GM18519 (cell line): ENCODE measurements around the gene PDZRN4.
"Not testable (repeated sequence)": the region's sequence is repeated elsewhere in the genome, so short reads cannot be mapped to it uniquely, and the experiment has no call there.

ENCODE experiments used
- ATAC-seq: cut with Tn5 transposase; IDR thresholded peaks from one replicate; pipeline ENCODE4 v1.9.1; 2021; ENCODE audit warnings: mild to moderate bottlenecking, moderate library complexity; ENCODE audit not compliant: unreplicated experiment, low FRiP score

Gene PDZRN4

GRCh38 chr12:41277946-41278267 lies 89.8 kb downstream of the PDZRN4 start:
- no peak for ATAC-seq

GRCh38 chr12:41280341-41281095 lies 92.4 kb downstream of the PDZRN4 start:
- ATAC-seq: not testable (repeated sequence)

- not testable (repeated sequence) for ATAC-seq
Measured at GRCh38 chr12:41285470-41285869, 97.3 kb downstream of the PDZRN4 start.

GRCh38 chr12:41286426-41286825 lies 98.3 kb downstream of the PDZRN4 start:
- no peak for ATAC-seq

GRCh38 chr12:41287500-41288141 lies 99.5 kb downstream of the PDZRN4 start:
- peak; percentile 59 for ATAC-seq

GRCh38 chr12:41288142-41288811 lies 100.2 kb downstream of the PDZRN4 start:
- ATAC-seq: no peak

- ATAC-seq: no peak
Measured at GRCh38 chr12:41289501-41289900, 101.4 kb downstream of the PDZRN4 start.

- ATAC-seq: no peak
Measured at GRCh38 chr12:41293011-41293410, 104.9 kb downstream of the PDZRN4 start.

- ATAC-seq: no peak
Measured at GRCh38 chr12:41293461-41293860, 105.3 kb downstream of the PDZRN4 start.

- no peak for ATAC-seq
Measured at GRCh38 chr12:41302979-41303403, 114.9 kb downstream of the PDZRN4 start.

- no peak for ATAC-seq
Measured at GRCh38 chr12:41304526-41304925, 116.4 kb downstream of the PDZRN4 start.

GRCh38 chr12:41310367-41310766 lies 122.2 kb downstream of the PDZRN4 start:
- no peak for ATAC-seq

GRCh38 chr12:41311883-41312282 lies 123.8 kb downstream of the PDZRN4 start:
- ATAC-seq: no peak

GRCh38 chr12:41312451-41312850 lies 124.3 kb downstream of the PDZRN4 start:
- not testable (repeated sequence) for ATAC-seq

GRCh38 chr12:41325336-41325735 lies 137.2 kb downstream of the PDZRN4 start:
- ATAC-seq: no peak

- ATAC-seq: no peak
Measured at GRCh38 chr12:41327096-41327895, 139.2 kb downstream of the PDZRN4 start.

- no peak for ATAC-seq
Measured at GRCh38 chr12:41333974-41334373, 145.9 kb downstream of the PDZRN4 start.

- ATAC-seq: no peak
Measured at GRCh38 chr12:41334390-41334789, 146.3 kb downstream of the PDZRN4 start.

GRCh38 chr12:41336041-41336549 lies 148.0 kb downstream of the PDZRN4 start:
- ATAC-seq: no peak

GRCh38 chr12:41339784-41340183 lies 151.7 kb downstream of the PDZRN4 start:
- ATAC-seq: no peak
